Stimulated activated CD8-positive, alpha-beta memory T cell treated with anti-CD3 and anti-CD28 coated beads, Interleukin-4, amount 100 ng/mL, for 4 hours (primary cell): ENCODE results near the gene SYPL2.

Experiments
- DNase-seq, 2 donors: peaks; one replicate each; pipeline ENCODE4 v3.0.0-alpha.2; 2020; ENCODE audit warnings: low read depth in 2 of 2, low spot score in 1 of 2

The SYPL2 gene

GRCh38 chr1:109513110-109513710 lies 46.9 kb downstream of the SYPL2 start:
- DNase-seq: no peak

GRCh38 chr1:109514846-109515245 lies 48.5 kb downstream of the SYPL2 start:
- no peak for DNase-seq

DNA sequence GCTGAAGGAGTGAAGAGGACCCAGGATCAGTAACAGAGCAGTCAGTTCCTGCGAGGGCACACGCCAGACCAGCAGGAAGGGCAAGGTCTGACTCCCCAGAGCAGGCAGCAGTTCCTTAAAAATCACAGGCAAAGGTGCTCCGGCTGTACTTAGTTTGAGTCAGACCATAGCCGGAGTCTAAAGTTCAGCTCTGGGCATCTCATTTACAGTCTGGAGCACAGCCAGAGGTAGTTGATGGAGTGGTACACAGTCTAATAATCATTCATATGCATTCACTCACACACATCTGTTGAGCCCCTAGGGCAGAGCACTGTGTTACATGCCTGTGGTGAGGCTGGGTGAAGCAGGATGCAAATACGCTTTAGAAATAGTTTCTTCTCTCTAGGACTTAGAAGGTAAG lies 50.5 kb downstream of the SYPL2 start:
- no peak for DNase-seq

DNA sequence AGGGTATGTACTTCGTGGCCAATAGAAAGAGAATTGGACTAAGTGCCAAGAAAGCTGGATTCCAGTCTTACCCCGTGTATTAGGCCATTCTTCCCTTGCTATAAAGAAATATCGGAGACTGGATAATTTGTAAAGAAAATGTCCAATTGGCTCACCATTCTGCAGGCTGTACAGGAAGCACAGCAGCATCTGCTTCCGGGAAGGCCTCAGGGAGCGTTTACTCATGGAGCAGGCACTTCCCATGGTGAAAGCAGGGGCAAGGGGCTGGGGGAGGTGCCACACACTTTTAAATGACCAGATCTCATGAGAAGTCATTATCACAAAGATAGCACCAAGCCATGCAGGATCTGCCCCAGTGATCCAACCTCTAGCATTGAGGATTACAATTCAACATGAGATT lies 51.0 kb downstream of the SYPL2 start:
- no peak for DNase-seq

DNA sequence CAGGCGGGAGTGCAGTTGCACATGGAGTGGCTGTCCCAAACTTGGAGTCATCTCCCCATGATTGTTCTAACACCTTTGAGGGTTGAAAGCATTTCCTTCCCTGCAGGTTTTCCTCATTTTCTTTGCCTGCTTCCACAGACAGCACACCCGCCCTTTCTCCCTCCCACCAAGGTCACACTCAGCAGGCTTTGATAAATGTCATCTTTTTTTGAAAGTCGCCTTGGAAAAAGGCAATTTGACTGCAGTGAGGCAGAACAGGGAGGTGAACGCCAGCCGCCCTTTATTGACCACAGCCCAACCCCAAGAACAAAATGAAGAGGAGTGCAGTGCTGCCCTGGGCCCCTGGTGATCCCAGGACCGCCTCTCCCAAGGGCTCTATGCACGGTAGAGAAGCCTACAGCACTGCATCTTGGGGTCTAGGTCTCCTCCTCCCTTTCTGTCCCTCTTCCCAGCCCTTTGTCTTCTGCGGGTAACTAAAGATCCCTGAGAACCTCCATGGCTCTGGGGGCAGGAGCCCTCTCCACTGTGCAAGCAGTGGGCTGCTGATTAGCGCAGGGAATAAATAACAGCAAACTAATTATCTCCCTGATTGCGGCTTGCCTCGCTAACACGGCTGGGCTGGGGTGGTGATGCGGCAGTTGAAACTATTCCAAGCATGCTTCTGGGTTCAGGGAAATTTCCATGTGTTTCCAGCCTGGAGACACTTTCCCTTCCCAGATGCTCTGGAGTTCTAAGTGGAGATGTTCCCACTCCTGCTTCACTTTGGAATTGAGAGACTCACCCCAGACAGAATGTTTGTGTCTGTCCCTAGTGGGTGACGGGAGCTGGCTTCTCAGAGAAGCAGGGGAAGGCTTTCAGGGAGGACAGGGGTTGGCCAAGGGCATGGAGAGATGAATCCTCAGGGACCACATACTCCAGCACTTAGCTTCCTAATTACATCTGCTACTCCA lies 54.9 kb downstream of the SYPL2 start:
- no peak for DNase-seq

DNA sequence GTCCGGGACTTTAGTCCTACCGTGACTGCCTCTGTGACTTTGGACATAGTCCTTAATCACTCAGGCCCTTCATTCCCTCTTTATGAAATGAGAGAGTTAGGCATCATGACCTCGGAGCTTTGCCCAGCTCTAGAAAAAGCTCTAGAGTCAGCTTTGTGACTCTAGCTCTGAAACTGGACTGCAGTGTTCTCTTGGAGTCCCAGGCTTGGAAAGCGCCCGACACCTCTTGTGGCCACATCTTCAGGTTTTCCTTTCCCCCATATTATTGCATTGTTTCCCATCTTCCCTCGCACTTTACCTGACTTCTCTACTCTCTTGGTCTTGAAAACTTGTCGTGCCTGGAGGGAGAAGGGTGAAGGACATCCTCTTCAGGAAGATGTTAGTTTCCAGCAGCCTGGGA lies 55.7 kb downstream of the SYPL2 start:
- DNase-seq: no peak

DNA sequence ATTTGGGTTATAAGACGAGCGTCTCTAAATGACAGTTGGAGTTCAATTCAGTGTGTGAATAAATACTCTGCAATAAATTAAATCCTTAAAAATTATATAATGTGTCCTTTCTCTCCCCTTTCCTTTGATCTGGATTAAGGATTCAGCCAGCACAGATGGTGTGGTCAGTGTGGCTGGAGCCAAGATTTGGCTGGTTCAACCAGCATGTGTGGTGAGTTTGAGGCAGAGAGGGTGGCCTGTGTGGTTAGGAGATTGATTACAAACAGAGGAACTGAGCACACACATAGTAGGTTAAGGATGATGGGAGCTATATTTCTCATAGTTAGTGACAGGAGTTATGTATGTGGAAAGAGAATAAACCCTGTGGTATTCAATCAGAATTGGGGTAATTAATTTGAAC lies 57.4 kb downstream of the SYPL2 start:
- DNase-seq: no peak

DNA sequence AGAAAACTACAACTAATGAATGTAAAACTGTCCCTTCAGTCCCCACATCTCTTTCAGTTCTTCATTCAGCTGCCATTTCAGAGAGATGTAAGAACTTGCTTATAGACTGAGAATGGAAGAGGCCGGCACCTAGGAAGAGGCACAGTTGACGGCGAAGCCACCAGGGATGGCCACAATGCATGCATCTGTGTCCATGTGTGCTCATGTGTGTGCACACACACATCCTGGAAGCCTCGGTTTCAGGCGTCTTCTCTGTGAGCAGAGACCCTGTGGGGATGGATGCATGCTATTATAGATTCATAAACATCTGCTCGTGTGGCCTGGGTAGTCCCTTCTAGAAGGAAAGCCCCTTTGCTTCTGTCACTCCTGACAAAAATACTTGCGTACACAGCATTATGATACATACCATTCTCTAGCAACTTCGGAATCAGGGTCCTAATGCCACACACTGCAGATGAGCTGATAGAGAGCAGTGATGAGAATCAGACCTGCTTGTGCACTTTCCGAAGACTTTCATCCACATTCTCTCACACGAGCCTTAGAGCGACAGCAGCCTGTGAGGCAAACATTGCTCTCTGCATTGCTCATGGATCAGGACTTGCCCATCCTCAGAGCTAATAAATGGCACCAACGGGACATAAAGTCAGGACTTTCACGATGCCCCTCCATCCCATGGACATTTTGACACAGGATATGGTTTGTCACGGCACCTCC lies 60.9 kb downstream of the SYPL2 start:
- DNase-seq: no peak

DNA sequence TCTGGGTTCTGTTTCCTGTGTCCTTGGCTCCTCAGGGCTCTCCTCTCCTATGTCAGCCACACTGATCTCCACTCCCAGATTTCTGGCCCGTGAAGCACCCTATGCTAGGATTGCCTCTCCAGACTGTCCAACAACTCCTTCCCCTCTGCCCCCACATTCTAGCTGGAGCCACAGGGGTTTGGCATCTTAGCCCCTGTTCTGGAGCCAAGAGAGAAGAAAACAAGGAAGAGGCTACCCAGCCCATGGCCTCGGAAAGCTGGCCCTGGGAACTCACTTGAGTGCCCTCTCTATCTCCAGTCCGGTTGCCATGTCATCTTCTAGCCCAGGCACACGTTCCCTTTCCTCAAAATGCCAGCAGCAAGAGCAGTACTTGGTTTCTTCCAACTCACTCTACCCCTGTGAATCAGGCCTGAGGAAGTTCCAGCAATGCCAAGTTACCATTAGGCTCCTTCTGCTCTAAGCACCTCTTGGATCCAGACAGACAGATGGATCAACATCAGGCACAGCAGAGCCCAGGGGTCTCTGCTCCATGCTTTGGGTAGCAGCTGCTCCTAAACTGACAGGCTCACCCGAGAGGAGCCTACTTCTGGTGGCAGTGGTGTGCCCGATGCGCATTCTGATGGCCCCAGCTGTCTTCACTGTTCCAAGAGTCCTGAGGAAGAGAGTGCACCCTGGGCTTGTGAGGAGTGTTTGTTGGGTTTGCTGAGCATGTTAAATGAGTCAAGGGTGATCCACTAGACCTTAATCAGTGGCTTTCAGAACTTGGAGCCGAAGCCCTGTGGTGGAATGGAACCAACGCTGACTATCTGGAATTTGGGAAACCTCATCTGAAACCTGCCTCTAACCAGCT lies 61.7 kb downstream of the SYPL2 start:
- DNase-seq: no peak

- DNase-seq: no peak
These were observed 62.4 kb downstream of the SYPL2 start for GRCh38 chr1:109528712-109529111.

GRCh38 chr1:109529881-109530456 lies 63.6 kb downstream of the SYPL2 start:
- no peak for DNase-seq

DNA sequence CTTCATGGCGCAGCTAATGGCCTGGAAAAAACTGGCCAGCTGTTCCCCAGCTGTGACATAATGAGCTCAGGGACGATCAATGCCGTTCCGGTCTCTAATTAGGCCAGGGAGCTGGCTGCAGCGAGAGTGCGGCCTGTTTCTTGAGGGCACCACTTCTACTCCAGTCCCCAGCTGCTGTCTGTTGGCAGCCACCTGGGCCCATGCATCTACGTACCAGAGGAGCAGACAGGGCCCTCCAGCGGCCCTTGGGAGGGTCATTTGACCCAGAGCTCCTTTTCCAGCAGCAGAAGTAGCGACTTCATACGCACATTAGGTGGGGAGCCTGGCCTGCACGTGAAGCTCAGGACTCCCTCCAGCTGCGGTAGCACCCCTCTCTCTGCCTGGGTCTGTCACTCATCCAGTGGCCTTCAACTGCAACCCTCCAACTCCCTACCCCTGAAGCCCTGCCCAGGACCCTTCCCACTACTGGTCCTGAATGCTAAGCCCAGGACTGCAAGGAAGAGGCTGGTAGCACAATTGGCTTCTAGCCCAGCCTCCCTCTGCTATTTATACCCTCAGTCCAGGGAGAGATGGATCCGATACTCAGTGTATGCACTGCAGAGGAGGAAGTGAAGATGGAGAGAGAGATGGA lies 64.2 kb downstream of the SYPL2 start:
- DNase-seq: no peak

DNA sequence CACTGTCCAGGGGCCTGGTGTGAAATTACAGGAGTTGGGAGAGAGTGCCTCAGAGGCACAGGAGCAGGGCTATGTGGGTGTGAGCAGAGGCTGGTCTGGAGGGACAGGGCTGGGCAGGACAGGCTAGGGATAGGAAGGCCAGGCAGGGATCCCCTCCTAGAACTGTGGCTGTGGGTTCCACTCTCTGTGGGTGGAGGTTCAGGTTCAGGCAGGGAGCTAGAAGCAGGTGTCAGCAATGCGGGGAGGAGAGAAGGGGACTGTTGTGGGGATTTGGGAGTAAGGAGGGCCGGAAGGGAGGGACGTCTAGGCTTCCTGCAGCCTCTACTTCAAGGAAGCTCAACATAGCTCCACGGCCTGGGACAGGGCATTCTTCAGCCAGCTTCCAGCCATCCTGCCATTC lies 65.0 kb downstream of the SYPL2 start:
- DNase-seq: no peak
